Upper lobe of right lung (tissue), 1 donor: ENCODE measurements around the gene TMEM167B. TPM values are rescaled to one million over a fixed set of nuclear protein-coding genes. Genes with fewer than 3 reads are reported as not detected.

Experiments used
- ATAC-seq: fragments of 200-7000 bp; cut with Tn5 transposase; one replicate; pipeline ENCODE4 v1.9.1; 2020; ENCODE audit warnings: mild to moderate bottlenecking, moderate library complexity
- DNase-seq: peaks from one replicate; pipeline ENCODE4 v3.0.0-alpha.2; 2020
- H3K27ac ChIP-seq: fragments of 200-600 bp; one replicate; pipeline ENCODE4 v1.8.0; 2022
- H3K27me3 ChIP-seq: fragments of 200-600 bp; one replicate; pipeline ENCODE4 v1.8.0; 2022; ENCODE audit warnings: mild to moderate bottlenecking
- H3K36me3 ChIP-seq: fragments of 200-600 bp; one replicate; pipeline ENCODE4 v1.8.0; 2022
- H3K4me1 ChIP-seq: fragments of 200-600 bp; one replicate; pipeline ENCODE4 v1.8.0; 2022
- H3K4me3 ChIP-seq: fragments of 200-600 bp; one replicate; pipeline ENCODE4 v1.8.0; 2022; ENCODE audit warnings: mild to moderate bottlenecking
- H3K9me3 ChIP-seq: fragments of 200-600 bp; one replicate; pipeline ENCODE4 v1.8.0; 2022
- intact Hi-C: fragments of 100-400 bp; cut with DNase I; formaldehyde crosslinking; loops from one replicate; pipeline ENCODE4 v1.11.0; 2022
- total RNA-seq: library from RNA; stranded (reverse); fragmentation: NEBNext Ultra II Directional; extraction: Animal tissue kit (Norgen Biotek cat#: 25700); gene quantifications from one replicate; pipeline ENCODE4 v1.2.1, GENCODE V29; 2021
- TF ChIP-seq, protein P1 (sequence below): fragments of 200-600 bp; IDR thresholded peaks from one replicate; pipeline ENCODE4 v1.8.0; 2022; ENCODE audit warnings: antibody characterized with exemption
- donor health status: DM: no; HTN: yes; CAD: no; lungs with severe emphysema.

TMEM167B gene
- total RNA-seq, 1 donor from 2014 or later = 49.7 TPM

DNA sequence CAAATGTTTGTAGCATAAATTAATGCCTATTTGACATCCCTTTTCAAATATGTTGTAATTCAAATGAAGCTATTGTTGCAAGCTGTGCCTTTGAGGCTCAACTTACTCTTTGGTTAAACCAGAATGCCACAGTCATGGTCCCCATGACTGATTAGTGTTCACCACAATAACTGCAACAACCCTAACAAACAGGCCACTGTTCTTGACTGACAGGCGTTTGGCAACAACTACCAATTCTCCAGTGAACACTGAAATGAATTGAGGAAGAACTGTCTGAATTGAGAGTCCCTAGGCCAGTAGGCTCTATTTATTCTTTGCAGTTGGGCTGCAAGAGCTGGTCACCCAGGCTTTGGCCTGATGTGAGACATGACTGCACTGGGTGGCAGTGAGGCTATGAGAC lies 6.6 kb upstream of the TMEM167B start:
- Histone ChIP-seq H3K27ac (no peak overlapping the region), H3K4me3 (no peak overlapping the region), H3K4me1 (no peaks in the 10 kb centered on the region), H3K27me3 (no peaks in the 10 kb centered on the region), H3K36me3 (no peaks in the 10 kb centered on the region), H3K9me3 (no peaks in the 10 kb centered on the region)
- no peak for DNase-seq
- ATAC-seq = no peak
- TF ChIP-seq, protein P1, sequence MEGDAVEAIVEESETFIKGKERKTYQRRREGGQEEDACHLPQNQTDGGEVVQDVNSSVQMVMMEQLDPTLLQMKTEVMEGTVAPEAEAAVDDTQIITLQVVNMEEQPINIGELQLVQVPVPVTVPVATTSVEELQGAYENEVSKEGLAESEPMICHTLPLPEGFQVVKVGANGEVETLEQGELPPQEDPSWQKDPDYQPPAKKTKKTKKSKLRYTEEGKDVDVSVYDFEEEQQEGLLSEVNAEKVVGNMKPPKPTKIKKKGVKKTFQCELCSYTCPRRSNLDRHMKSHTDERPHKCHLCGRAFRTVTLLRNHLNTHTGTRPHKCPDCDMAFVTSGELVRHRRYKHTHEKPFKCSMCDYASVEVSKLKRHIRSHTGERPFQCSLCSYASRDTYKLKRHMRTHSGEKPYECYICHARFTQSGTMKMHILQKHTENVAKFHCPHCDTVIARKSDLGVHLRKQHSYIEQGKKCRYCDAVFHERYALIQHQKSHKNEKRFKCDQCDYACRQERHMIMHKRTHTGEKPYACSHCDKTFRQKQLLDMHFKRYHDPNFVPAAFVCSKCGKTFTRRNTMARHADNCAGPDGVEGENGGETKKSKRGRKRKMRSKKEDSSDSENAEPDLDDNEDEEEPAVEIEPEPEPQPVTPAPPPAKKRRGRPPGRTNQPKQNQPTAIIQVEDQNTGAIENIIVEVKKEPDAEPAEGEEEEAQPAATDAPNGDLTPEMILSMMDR = no peak
- intact Hi-C loops = no loop called here

DNA sequence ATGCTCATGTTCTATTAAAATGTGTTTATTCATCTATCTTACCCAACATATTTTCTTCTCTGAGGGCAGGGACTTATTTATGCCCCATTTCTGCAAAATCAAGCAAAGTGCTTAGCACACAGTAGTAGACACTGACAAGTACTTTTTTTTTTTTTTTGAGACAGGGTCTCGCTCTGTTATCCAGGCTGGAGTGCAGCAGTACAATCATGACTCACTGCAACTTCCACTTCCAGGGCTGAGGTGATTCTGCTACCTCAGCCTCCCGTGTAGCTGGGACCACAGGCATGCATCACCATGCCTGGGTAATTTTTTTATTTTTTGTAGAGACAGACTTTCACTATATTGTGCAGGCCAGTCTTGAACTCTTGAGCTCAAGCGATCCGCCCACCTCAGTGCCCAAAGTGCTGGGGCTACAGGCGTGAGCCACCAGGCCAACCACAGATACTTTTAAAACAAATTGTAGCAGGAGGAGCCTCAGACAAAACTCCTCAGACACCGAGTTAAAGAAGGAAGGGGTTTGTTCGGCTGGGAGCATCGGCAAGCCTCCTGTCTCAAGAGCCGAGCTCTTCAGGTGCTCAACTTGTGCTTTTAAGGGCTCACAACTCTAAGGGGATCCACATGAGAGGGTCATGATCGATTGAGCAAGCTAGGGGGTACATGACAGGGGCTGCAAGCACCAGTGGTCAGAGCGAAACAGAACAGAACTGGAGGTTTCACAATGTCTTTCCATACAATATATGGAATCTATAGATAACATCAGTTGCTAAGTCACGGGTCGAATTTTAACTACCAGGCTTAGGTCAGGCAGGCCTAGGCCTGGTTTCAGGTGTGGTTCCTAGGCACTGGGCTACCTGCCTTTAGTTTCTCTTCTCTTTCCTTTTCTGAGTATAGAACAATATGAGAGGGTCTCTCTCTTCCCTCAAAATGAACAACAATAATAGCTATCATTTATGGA lies 5.7 kb upstream of the TMEM167B start:
- Histone ChIP-seq H3K36me3 (no peaks in the 10 kb centered on the region), H3K27ac (no peak overlapping the region), H3K27me3 (no peaks in the 10 kb centered on the region), H3K4me3 (no peak overlapping the region), H3K9me3 (no peaks in the 10 kb centered on the region), H3K4me1 (no peaks in the 10 kb centered on the region)
- DNase-seq (no peak), ATAC-seq (no peak)
- TF ChIP-seq, protein P1 = no peak
- intact Hi-C loops = no loop called here

GRCh38 chr1:109089242-109090015 lies 1.1 kb upstream of the TMEM167B start:
- peak overlapping the region; percentile 84 for H3K4me3 ChIP-seq
- H3K27ac ChIP-seq = peak overlapping the region; percentile 97
- H3K9me3 ChIP-seq = no peaks in the 10 kb centered on the region
- H3K4me1 ChIP-seq = peaks cover 23% of the 10 kb centered on the region
- DNase-seq (peak; percentile 83), ATAC-seq (peak; percentile 63)
- H3K36me3 ChIP-seq = peaks cover 19% of the 10 kb centered on the region
- H3K27me3 ChIP-seq = no peaks in the 10 kb centered on the region
- intact Hi-C loops = no loop called here
- TF ChIP-seq, protein P1 = peak; percentile 56

DNA sequence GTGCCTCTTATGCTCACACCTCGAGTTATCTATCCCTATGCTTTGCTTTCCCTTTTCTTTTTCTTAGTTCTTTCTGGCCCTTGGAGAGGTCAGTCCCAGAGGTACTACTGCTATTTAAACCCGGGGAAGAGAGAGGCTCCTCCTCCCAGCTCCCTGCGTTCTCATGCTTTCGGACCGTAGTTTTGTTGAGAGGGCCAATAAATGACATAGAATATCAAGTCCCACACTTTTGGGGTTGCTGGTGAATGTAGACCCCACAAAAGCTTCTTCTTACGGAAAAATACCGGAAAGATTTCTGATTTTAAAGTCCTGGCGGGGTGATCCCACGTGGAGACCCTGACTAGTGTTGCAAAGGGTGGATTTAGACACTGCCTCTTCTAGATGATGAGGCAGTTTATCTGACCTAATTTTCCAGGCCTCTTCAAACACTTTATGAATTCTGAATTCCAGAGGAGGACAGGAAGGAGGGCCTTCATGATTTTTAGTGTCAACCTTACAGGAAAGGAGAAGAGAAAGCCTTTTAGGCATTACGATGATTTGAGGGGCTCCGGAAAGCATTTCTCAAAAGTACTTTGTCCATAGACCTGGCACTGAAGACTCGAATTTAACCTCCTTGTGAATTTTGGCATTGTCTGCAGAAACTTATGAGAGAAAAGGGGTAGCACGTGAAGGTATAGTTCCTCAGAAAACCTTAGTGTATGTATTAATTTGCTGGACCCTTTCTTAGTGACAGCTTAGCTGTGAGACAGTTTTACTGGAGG lies 694 bp downstream of the TMEM167B start:
- H3K27me3 ChIP-seq = no peaks in the 10 kb centered on the region
- peak overlapping the region; percentile 97 for H3K27ac ChIP-seq
- H3K4me1 ChIP-seq = peaks cover 27% of the 10 kb centered on the region
- H3K4me3 ChIP-seq = peak overlapping the region; percentile 84
- intact Hi-C loops = no loop called here
- TF ChIP-seq, protein P1 = no peak
- H3K36me3 ChIP-seq = peaks cover 31% of the 10 kb centered on the region
- no peaks in the 10 kb centered on the region for H3K9me3 ChIP-seq
- ATAC-seq (peak; percentile 68), DNase-seq (no peak)

- TF ChIP-seq, protein P1 = no peak
- H3K27me3 ChIP-seq = no peaks in the 10 kb centered on the region
- H3K4me3 ChIP-seq = peak overlapping the region; percentile 84
- no peaks in the 10 kb centered on the region for H3K9me3 ChIP-seq
- H3K36me3 ChIP-seq = peaks cover 31% of the 10 kb centered on the region
- no peak for ATAC-seq
- DNase-seq = no peak
- peak overlapping the region; percentile 97 for H3K27ac ChIP-seq
- peaks cover 27% of the 10 kb centered on the region for H3K4me1 ChIP-seq
- intact Hi-C loops = no loop called here
These were observed 1.3 kb downstream of the TMEM167B start for GRCh38 chr1:109091839-109092193.
